ENCODE results near the gene JUP. TPM values are rescaled to one million over a fixed set of nuclear protein-coding genes. Genes with fewer than 3 reads are reported as not detected.

Gene JUP
- polyA plus RNA-seq, 1 of the 3 experiments (the other 2 are of a cell fraction): 13.0 TPM

GRCh38 chr17:41777574-41778188, 8.8 kb downstream of the JUP start:
- Histone ChIP-seq H3K36me3 (replicated peaks in 1 of 2; ENCODE audit: control insufficient read depth in 1 of 2, insufficient read depth in 2 of 2, low read length in 1 of 2) (no peaks in the 10 kb centered on the region), H3K4me3 (ENCODE audit: low read depth in 2 of 2, low read length in 1 of 2) (no peak overlapping the region), H3K9me3 (no peaks in the 10 kb centered on the region), H3K4me2 (peak overlapping the region; percentile 67; the same call in 1 of the 2 replicates), H3F3A (replicated peaks; ENCODE audit: insufficient read depth) (peaks cover 21% of the 10 kb centered on the region), H3K27me3 (ENCODE audit: insufficient read depth) (no peaks in the 10 kb centered on the region), H3K27ac (ENCODE audit: low read depth in 2 of 2, low read length in 1 of 2) (peak overlapping the region; percentile 69 to 89), H2AFZ (ENCODE audit: low read depth) (no peak overlapping the region), H3K4me1 (ENCODE audit: control insufficient read depth in 1 of 2, insufficient read depth in 2 of 2, low read depth in 1 of 2, low read length in 1 of 2) (peaks cover 12 to 35% of the 10 kb centered on the region in 2 experiments), H4K20me1 (ENCODE audit: insufficient read depth) (peaks cover 6% of the 10 kb centered on the region; the same call in 1 of the 2 replicates), H3K9me2 (no peaks in the 10 kb centered on the region), H3K79me2 (ENCODE audit: insufficient read depth) (no peaks in the 10 kb centered on the region), H3K9ac (no peak overlapping the region)
- ChIA-PET CTCF (interaction anchor here (0.6 to 2.8 kb wide), 11 partner anchors 9 to 182 kb away, joined by 3 to 23 read pairs (median 3); partner anchors contain the start of gene JUP), POLR2A (interaction anchor here (0.8 to 1.0 kb wide), 2 partner anchors 9 to 35 kb away, joined by 3 to 5 read pairs; partner anchors contain the start of genes FKBP10 and JUP)
- peak; percentile 74 for DNase-seq
- WGBS (ENCODE audit: low lambda C conversion rate): 27% methylated on average over 12 of the region's 12 CpGs
- no peak for TF ChIP-seq IRF3 (IDR thresholded peaks at IDR 0.05; ENCODE audit: low read depth, low read length)
- TF ChIP-seq FOXM1 (IDR thresholded peaks at IDR 0.05; ENCODE audit: low read depth): no peak
- no peak for TF ChIP-seq CTCF (IDR thresholded peaks at IDR 0.05)
- TF ChIP-seq POLR2AphosphoS5 (IDR thresholded peaks at IDR 0.05; ENCODE audit: low read depth, low read length): peak; percentile 47; the same call in 1 of the 2 replicates
- no peak for TF ChIP-seq REST (IDR thresholded peaks at IDR 0.05; ENCODE audit: low read depth, low read length)
- peak; percentile 48; the same call in 1 of the 2 replicates for TF ChIP-seq RXRA (IDR thresholded peaks at IDR 0.05; ENCODE audit: borderline replicate concordance, low read depth)
- no peak for TF ChIP-seq MXI1 (IDR thresholded peaks at IDR 0.05; ENCODE audit: low read depth, low read length)
- peak; percentile 92 for TF ChIP-seq NFIC (IDR thresholded peaks at IDR 0.05; ENCODE audit: borderline replicate concordance)
- 0 out of 2 replicates have a peak, but pooled peaks have one; percentile 42 for TF ChIP-seq TEAD4 (IDR thresholded peaks at IDR 0.05; ENCODE audit: borderline replicate concordance, insufficient read depth)
- no peak for TF ChIP-seq TAF1 (IDR thresholded peaks at IDR 0.05; ENCODE audit: borderline replicate concordance, low read depth, low read length)
- no peak; the same call in 1 of the 2 replicates for TF ChIP-seq GABPA (IDR thresholded peaks at IDR 0.05; ENCODE audit: low read depth)
- no peak; the same call in 1 of the 2 replicates for TF ChIP-seq ELF1 (IDR thresholded peaks at IDR 0.05)
- TF ChIP-seq YY1 (IDR thresholded peaks at IDR 0.05; ENCODE audit: low read depth): no peak
- TF ChIP-seq SIN3A (IDR thresholded peaks at IDR 0.05; ENCODE audit: borderline replicate concordance, low read depth, low read length): peak; percentile 35; the same call in 1 of the 2 replicates
- no peak for TF ChIP-seq RFX5 (IDR thresholded peaks at IDR 0.05; ENCODE audit: low read length)
- TF ChIP-seq USF1 (IDR thresholded peaks at IDR 0.05; ENCODE audit: borderline replicate concordance, low read depth): no peak
- TF ChIP-seq MAX (IDR thresholded peaks at IDR 0.05; ENCODE audit: low read depth): peak; percentile 50; the same call in 1 of the 2 replicates
- TF ChIP-seq USF2 (IDR thresholded peaks at IDR 0.05; ENCODE audit: borderline replicate concordance, low read depth, low read length): no peak
- TF ChIP-seq EZH2phosphoT487 (IDR thresholded peaks at IDR 0.05; ENCODE audit: borderline replicate concordance, low read depth): no peak
- no peak for TF ChIP-seq JUND (IDR thresholded peaks at IDR 0.05)
- TF ChIP-seq NRF1 (IDR thresholded peaks at IDR 0.05; ENCODE audit: low read depth, low read length): no peak
